Measurements from ENCODE around the gene CFAP221.

The CFAP221 gene

DNA sequence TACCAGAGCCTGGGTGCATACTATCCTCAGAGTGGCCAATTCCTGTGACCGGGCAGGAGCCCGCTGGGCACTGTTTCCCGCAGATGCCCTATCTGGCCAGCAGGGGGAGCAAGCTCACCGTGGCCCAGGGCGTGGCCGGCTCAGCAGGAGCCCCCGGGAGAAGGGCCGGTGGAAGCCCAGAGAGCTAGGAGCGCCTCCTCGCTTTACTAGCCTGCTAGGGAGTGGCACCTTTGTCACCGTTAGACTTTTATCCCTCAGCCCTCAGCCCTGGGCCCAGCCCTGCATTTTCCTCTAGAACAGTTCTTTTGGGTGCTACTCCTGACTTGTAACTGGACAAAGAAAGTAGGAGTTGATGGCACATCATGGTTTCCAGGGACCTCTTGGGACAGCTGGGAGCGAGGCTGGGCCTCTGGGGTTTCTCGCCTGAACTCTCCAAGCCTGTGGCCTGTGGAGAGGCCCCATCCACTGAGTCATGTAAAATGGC is 158.7 kb downstream of the CFAP221 start:
- DNase-seq = peak; percentile 30 to 58 (median 53)

- no peak for DNase-seq
Measured at GRCh38 chr2:119703526-119703925, 159.3 kb downstream of the CFAP221 start.

DNA sequence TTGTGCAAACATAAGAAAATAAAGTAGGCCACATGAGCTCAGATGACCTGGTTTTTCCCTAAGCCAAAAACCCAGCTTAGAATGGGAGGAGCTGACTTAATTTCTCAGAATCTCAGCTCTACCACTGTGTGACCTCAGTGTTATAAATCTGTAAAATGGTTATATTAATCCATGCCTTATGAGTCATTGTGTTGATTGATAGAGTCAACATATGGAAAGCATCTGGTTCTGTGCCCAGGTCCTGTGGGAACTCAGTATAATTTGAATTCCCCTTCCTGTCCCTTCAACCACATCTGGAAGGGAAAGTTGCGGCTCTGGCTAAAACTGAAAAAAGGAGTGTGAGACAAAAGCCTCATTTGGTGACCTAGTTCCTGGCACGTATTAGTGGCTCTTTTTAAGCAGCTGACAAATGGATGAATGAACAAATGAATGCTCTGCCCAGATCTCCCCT is 160.4 kb downstream of the CFAP221 start:
- no peak for DNase-seq

- no peak for DNase-seq
Measured at GRCh38 chr2:119706221-119706620, 162.0 kb downstream of the CFAP221 start.

Measured in T-helper 1 cell (primary cell).